GM10847 (cell line): ENCODE measurements around the gene AP1AR.

Experiments used
- POLR2A ChIP-seq: IDR thresholded peaks from 2 replicates; pipeline ENCODE4 v1.6.1; 2011; ENCODE audit not compliant: insufficient read length; ENCODE audit errors: extremely low read depth

AP1AR gene, protein sequence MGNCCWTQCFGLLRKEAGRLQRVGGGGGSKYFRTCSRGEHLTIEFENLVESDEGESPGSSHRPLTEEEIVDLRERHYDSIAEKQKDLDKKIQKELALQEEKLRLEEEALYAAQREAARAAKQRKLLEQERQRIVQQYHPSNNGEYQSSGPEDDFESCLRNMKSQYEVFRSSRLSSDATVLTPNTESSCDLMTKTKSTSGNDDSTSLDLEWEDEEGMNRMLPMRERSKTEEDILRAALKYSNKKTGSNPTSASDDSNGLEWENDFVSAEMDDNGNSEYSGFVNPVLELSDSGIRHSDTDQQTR

DNA sequence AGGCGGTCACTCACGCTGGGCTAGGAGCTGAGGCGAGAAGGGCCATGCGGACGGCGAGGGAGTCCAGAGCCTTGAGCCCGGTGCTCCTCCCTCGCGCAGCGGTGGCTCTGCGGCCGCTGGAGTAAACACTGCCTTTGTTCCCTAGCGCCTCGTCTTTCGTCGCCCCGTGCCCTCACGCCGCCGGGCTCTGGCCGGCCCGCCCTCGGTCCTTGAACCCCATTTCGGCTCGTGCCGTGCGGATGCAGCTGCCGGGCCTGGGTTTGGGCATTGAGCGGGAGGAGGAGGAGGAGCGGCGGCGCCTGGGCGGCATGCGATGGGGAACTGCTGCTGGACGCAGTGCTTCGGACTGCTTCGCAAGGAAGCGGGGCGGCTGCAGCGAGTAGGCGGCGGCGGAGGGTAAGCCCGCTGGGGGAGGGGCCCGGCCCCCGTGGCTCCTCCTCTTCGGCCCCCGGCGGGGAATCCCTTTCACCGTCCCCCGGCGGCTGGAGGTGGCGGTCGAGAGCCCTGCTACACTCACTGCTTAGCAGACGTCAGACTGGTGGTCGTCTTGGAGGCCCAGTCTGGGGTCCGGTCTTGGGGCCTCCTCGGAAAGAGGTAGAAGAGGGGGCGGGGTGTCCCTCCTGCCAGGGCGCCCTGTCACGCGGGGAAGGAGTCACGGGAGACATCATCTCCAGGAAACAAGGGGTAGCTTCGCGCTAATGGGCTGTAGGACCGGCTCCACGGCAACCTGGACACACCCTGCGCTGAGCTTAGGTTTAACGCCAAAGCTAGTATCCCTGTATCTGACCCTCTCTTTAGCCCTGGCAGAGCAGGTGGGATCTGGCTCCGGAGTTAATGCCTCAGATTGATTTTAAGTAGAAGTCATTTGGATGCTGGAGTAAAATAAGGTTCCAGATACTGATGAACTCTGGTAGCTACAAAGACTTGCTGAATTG is at the start of gene AP1AR:
AP1AR (plus strand) TSS at position 9 of the 935 bp plus-strand sequence; CDS start at position 314, 305 bp downstream.
- peak; percentile 75 for TF ChIP-seq POLR2A

DNA sequence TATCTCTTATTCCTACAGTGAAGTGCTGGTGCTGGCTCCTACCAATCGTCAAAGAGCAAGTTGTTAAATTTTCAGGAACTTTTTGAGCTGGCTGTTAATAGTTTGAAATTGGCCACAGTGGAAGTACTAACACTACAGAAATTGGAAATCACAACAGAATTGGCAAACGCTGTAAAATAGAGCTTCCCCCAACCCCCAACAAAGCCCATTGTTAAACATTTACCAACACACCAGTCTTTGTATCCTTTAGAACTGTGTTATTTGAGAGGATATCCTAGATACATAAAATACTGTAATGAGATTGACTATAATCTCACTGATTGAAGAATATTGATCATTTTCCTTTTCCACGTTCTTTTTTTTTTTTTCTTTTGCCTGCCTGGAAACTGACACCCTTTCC is 49.0 kb upstream of the AP1AR start:
- no peak for TF ChIP-seq POLR2A

DNA sequence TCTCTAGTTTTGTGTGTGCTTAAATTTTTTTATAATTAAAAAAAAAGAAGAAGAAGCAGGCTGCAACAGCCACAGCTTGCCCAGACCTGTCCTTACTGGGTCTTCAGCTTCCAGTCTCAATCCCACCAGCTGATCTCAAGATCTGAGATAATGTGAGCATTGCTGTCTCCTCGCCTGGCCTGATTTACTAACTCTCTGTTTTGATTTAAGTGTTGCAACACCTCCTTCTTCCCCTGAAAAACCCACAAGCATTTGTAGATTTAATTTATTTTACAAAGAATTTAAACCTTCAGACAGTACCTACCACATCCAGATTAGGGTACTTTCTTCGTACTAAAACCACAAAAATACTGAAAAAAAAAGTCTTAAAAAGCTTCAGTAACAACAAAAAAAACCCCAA is 48.3 kb upstream of the AP1AR start:
- TF ChIP-seq POLR2A, result no peak

DNA sequence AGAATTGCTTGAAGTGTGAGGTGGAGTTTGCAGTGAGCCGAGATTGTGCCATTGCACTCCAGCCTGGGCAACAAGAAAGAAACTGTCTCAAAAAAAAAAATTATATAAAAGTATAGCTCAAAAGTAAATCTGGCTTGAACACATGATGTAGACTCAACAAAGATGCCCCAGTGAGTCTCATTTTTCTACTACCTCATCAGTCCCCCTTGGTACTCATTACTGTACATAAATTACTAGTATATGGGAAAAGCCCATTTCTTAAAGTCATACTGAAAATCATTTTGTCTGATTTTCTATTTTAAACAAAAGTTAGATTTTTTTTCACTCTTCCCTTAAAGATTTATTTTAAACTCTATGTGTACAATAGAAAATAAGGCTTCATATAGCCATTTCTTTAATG is 47.1 kb upstream of the AP1AR start:
- TF ChIP-seq POLR2A, result no peak

DNA sequence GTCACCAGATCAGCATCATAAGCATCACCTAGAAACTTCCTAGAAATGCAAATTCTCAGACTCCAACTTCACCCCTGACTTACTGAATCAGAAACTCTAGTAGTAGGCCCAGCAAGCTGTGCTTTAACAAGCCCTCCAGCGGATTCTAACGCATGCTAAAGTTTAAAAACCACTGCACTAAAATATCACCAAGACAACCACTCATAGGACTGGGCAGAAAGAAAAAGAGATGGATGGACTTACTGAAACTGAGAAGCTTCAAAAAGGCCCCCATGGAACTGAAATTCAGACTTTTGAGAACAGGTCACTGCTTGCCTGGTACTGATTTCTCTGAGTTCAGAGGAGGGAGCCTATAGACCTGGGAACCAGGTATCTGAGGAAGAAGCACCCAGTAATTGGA is 46.3 kb upstream of the AP1AR start:
- TF ChIP-seq POLR2A, result no peak

DNA sequence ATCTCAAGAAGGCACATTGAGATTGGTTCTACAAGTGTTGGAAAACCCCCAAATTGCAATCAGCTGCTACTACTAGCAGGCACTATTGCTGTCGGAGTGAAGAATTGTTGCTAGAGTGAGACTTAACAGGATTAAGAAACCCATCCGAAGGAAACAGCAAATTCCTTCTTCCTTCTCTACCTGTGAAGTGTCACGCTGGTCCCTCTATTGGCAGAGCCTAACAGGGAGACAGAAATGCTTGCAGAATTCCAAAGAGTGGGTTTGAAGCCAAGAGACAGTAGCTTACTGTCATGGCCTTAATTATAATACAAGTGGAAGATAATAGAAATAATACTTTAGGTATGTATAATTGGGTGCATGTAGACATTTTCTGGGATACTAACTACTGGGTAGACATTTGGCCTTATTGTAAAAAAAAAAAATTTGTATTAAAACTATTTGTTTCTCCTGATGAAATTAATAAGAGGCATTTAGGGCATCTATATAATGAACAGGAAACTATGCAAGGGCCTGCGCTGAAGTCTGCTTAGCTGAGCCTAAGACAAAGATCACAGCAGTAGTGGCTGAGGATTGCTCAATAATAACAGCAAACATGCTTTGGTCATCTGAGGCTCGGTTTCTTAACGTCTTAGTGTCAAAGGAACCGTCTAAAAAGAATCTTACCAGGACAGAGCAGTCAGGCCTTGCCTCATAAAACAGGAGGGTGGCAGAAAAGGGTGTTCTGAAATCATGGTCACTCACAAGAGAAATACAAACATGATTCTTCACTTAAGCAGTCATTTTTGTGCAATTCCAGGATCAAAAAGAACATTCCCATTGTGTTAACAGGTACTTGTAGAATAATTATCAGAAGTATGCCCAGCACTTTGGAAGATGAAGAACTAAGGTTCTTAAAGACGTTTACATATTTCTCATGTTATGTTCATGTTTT is 45.6 kb upstream of the AP1AR start:
- no peak for TF ChIP-seq POLR2A

DNA sequence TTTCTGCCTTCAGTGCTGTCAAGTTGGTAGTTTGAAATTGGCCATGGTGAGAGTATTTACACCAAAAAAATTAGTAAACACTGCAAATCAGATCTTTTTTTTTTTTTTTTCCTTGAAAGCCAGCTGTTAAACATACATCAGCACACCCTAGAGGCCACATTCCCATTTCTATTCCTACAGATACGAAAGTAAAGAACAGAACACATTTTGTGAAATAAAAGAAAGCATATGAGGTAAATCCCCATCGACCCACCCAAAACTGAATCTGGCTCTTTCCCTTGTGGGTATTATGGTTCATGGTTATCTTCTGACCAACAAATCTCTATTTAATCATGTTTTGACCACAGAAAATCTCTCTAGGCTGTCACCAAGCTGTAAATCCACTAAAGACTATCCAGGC is 41.8 kb upstream of the AP1AR start:
- no peak for TF ChIP-seq POLR2A

DNA sequence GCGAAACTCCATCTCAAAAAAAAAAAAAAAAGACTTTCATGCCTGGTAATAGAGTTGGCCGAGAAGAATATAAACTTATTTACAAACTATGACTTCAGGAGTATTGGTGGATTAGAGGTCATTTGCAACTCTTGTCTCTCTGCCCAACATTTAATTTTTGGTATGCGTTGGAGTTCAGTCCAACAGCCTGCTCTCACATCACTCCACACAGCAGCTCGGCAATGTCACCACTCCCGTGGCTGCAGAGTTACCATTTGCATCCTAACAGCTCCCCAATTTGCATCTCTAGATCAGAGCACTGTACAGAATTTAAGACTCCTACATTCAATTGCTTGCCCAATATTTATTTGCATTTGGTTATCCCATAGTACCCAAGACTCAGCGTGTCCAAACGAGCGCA is 40.9 kb upstream of the AP1AR start:
- TF ChIP-seq POLR2A, result no peak

DNA sequence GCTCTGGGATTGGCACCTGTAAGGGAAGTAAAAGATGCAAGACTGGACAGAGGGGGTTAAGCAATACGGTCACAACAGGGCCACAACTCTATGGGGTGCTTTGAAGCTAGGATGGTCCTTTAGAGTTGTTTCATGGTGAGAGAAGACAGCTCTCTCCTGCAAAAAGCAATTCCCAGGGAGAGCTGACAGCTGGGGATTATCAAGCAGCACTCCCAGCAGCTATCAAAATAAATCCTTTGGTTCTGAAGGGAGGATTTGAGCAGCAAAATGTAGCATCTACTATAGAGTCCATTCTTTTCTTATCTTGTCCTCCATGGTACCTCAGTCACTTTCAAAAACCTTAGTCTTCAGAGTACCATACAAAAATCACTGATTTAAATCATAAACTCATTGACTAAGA is 35.1 kb upstream of the AP1AR start:
- no peak for TF ChIP-seq POLR2A

DNA sequence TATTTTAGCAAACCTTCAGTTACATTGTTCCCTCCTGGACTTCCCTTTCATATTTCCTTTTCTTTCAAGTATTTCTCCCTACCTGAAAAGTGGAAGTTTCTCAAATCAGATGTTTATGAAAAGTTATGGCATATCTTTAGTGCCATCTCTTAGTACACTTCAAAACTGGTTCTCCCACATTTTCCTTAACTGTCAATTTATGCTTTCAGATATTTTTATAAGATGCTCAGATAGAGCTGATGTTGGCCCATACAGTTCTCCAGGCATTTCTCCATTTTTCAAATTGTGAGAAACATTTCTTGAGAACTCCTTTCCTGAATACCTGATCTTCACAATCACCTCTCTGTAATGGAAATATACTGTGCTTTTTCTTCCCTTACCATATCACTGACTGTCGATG is 32.5 kb upstream of the AP1AR start:
- TF ChIP-seq POLR2A, result no peak

DNA sequence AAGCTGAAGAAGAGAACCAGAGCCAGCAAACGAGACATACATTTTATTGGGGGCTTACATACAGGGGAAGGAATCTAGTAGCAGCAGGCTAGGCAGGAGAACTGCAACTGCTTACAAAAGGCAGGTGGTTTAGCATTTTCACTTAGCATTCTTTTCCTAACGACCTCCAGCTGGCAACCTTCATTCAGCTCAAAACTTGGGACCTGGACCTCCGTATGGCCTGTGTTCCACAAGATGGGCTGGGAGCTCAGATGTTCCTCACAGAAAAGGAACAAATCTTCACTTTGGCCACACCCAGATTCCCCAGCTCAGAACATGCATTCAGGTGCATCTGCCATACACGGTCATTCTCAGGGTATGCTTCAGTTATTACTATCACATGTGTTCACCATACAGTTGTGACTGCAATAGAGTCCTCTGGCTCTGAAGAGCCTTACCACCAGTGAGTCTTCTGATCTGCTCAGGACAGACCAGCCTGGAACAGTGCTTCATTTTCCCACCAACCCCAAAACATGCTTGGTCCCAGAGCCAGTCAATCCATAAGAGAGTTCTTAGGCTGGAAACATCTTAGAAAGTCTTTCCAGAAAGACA is 29.6 kb upstream of the AP1AR start:
- TF ChIP-seq POLR2A, result no peak

DNA sequence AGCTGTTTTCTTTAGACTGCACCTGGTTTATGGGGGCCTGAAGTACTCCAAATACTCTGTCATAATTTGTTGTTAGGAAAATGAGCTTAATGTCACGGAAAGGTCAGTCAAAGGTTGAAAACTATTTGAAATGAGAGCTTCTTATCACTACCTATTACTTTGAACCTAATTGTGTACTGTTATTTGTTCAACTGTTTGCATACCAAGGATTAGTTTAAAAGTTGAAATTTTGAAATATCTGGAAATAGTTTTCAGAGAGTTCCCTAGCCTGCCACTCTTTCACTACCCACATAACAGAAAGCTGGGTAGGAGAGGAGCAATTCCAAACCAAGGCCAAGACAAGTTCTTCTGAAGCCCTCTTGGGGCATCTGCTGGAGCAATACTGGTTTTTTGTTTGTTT is 28.0 kb upstream of the AP1AR start:
- no peak for TF ChIP-seq POLR2A

DNA sequence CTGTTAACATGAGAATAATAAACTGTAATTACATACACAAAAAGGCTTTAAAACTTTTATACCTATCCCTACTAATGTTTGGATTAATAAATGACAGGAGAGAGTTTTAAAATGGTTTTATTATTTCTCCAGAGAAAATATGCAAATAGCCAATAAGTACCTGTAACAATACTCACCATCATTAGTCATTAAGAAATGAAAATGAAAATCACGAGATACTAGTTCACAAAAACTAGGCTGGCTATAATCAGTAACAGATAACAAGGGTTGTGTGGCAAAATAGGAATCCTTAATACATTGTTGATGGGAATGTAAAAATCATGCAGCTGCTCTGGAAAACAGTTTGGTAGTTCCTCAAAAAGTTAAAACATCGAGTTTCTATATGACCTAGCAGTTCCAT is 25.2 kb upstream of the AP1AR start:
- no peak for TF ChIP-seq POLR2A

DNA sequence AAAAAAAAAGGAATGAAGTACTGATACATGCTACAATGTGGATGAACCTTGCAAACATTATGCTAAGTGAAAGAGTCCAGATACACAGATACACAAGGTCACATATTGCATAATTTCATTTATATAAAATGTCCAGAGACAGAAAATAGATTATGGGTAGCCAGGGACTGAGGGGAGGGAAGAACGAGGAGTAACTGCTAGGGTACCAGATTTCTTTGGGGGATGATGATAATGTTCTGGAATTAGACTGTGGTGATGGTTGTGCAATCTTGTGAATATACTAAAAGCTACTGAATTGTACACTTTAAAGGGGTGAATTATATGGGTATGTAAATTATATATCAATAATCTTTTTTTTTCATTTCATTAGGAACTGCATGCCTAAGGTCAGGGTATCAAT is 20.8 kb upstream of the AP1AR start:
- no peak for TF ChIP-seq POLR2A

DNA sequence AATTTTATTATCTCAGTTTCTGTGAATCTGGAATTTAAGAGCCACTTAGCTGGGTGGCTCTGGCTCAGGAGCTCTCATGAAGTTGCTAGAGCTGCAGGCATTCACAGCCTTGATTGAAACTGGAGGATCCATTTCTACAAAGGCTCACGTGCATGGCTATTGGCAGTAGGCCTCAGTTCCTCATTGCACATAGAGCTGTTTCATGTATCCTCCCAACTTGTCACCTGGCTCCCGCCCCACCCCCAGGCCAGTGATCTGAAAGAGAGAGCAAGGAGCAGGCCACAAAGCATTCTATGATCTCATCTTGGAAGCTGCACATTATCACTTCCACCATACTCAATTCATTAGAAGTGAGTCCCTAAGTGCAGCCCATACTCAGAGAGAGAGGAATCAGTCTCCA is 18.5 kb upstream of the AP1AR start:
- TF ChIP-seq POLR2A, result no peak
